HepG2 (cell line): ENCODE results near the gene PFAS. TPM values are rescaled to one million over a fixed set of nuclear protein-coding genes. Genes with fewer than 3 reads are reported as not detected.
A peak's percentile ranks its signal among the peaks of the same experiment; 100 is the strongest.

Source experiments
- ARNTL ChIP-seq: sonication (generic); formaldehyde crosslinking; IDR thresholded peaks from 2 replicates; pipeline ENCODE4 v1.4.0; 2020; ENCODE audit warnings: mild to moderate bottlenecking, missing genetic modification reagents
- CEBPZ ChIP-seq: IDR thresholded peaks from 2 replicates; pipeline ENCODE4 v1.6.1; 2012; ENCODE audit warnings: low read length, improper control_type of control experiment
- EP300 ChIP-seq, 3 experiments: sonication (generic) in 1 of 3; formaldehyde crosslinking in 1 of 3; IDR thresholded peaks; 2 replicates each; pipeline versions ENCODE4 v1.5.1 to v1.6.1; 2011 to 2020; ENCODE audit warnings: low read depth in 2 of 3, low read length in 2 of 3, borderline replicate concordance in 1 of 3, improper control_type of control experiment in 1 of 3, mild to moderate bottlenecking in 1 of 3, missing genetic modification reagents in 1 of 3, moderate library complexity in 1 of 3
- HMGA1 ChIP-seq: sonication (generic); formaldehyde crosslinking; conservative IDR thresholded peaks from 2 replicates; pipeline ENCODE4 v1.4.0; 2020; ENCODE audit warnings: missing genetic modification reagents
- HNF1B ChIP-seq: sonication (generic); formaldehyde crosslinking; IDR thresholded peaks from 2 replicates; pipeline ENCODE4 v1.5.1; 2020; ENCODE audit warnings: mild to moderate bottlenecking, moderate library complexity, missing genetic modification reagents
- HOXA5 ChIP-seq: sonication (generic); formaldehyde crosslinking; IDR thresholded peaks from 2 replicates; pipeline ENCODE4 v1.4.0; 2020; ENCODE audit warnings: missing genetic modification reagents
- LCORL ChIP-seq, 2 experiments: fragments of 450-650 bp in 1 of 2; sonication (generic) in 1 of 2; formaldehyde crosslinking in 1 of 2; IDR thresholded peaks; 2 replicates each; pipeline versions ENCODE4 v1.5.0 to v1.6.1; 2017 to 2020; ENCODE audit warnings: antibody characterized with exemption in 1 of 2, missing genetic modification reagents in 1 of 2
- POLR2A ChIP-seq, 2 experiments: IDR thresholded peaks; 2 replicates each; pipeline ENCODE4 v1.6.1; 2011; ENCODE audit warnings: low read depth in 2 of 2, low read length in 2 of 2, mild to moderate bottlenecking in 1 of 2, moderate library complexity in 1 of 2; ENCODE audit not compliant: insufficient read depth in 1 of 2
- RARA ChIP-seq: IDR thresholded peaks from 2 replicates; pipeline ENCODE4 v1.6.1; 2016; ENCODE audit warnings: missing genetic modification reagents, missing compliant biosample characterization
- SMAD3 ChIP-seq: sonication (generic); formaldehyde crosslinking; IDR thresholded peaks from 2 replicates; pipeline ENCODE4 v1.4.0; 2020; ENCODE audit warnings: missing genetic modification reagents
- SNAI1 ChIP-seq: sonication (generic); formaldehyde crosslinking; IDR thresholded peaks from 2 replicates; pipeline ENCODE4 v1.5.0; 2020; ENCODE audit warnings: mild to moderate bottlenecking, missing genetic modification reagents, borderline replicate concordance
- STAT5B ChIP-seq: sonication (generic); formaldehyde crosslinking; IDR thresholded peaks from 2 replicates; pipeline ENCODE4 v1.4.0; 2020; ENCODE audit warnings: missing genetic modification reagents
- TEAD2 ChIP-seq: sonication (generic); formaldehyde crosslinking; IDR thresholded peaks from 2 replicates; pipeline ENCODE4 v1.9.0; 2021; ENCODE audit warnings: missing genetic modification reagents
- XBP1 ChIP-seq: sonication (generic); formaldehyde crosslinking; IDR thresholded peaks from 2 replicates; pipeline ENCODE4 v1.5.0; 2020; ENCODE audit warnings: missing genetic modification reagents
- ZBTB7A ChIP-seq: sonication (generic); formaldehyde crosslinking; IDR thresholded peaks from 2 replicates; pipeline ENCODE4 v1.8.0; 2022; ENCODE audit warnings: mild to moderate bottlenecking, missing genetic modification reagents
- ZFP62 ChIP-seq: sonication (generic); formaldehyde crosslinking; IDR thresholded peaks from 2 replicates; pipeline ENCODE4 v1.4.0; 2020; ENCODE audit warnings: missing genetic modification reagents
- ZFX ChIP-seq: sonication (generic); formaldehyde crosslinking; IDR thresholded peaks from 2 replicates; pipeline ENCODE4 v1.4.0; 2020; ENCODE audit warnings: mild to moderate bottlenecking, low read depth, missing genetic modification reagents, moderate library complexity
- ZNF337 ChIP-seq: sonication (generic); formaldehyde crosslinking; IDR thresholded peaks from 2 replicates; pipeline ENCODE4 v1.5.1; 2020; ENCODE audit warnings: missing genetic modification reagents, low read depth, mild to moderate bottlenecking, borderline replicate concordance
- ZNF547 ChIP-seq: sonication (generic); formaldehyde crosslinking; IDR thresholded peaks from 2 replicates; pipeline ENCODE4 v1.5.1; 2020; ENCODE audit warnings: mild to moderate bottlenecking, missing genetic modification reagents
- ZNF737 ChIP-seq: sonication (generic); formaldehyde crosslinking; IDR thresholded peaks from 2 replicates; pipeline ENCODE4 v1.5.0; 2020; ENCODE audit warnings: missing genetic modification reagents, mild to moderate bottlenecking, borderline replicate concordance
- polyA plus RNA-seq, 8 experiments: library from polyadenylated mRNA; depleted of rRNA in 3 of 8; stranded (reverse) in 7 of 8; unstranded in 1 of 8; fragments of >200 nt; fragmentation: Illumina TruSeq in 4 of 8; extraction: Trizol in 4 of 8; gene quantifications; 2 replicates each; pipeline versions ENCODE4 v1.2.1 to v1.2.3, GENCODE V29; 2011 to 2016; ENCODE audit warnings: low read depth in 4 of 8, missing spikeins in 1 of 8, mixed read lengths in 1 of 8; ENCODE audit not compliant: insufficient read depth in 1 of 8
- total RNA-seq, 5 experiments: library from RNA; depleted of rRNA; stranded (reverse); fragments of >200 nt; fragmentation: Illumina TruSeq; extraction: Trizol; gene quantifications; 2 replicates each; pipeline ENCODE4 v1.2.3, GENCODE V29; 2016; ENCODE audit warnings: low read depth in 1 of 5
- TF ChIP-seq, protein P1 (sequence below): sonication (generic); formaldehyde crosslinking; IDR thresholded peaks from 2 replicates; pipeline ENCODE4 v1.4.0; 2020; ENCODE audit warnings: missing genetic modification reagents
- TF ChIP-seq, protein P2 (sequence below): sonication (generic); formaldehyde crosslinking; IDR thresholded peaks from 2 replicates; pipeline ENCODE4 v1.8.1; 2023; ENCODE audit warnings: missing genetic modification reagents, mild to moderate bottlenecking, borderline replicate concordance

Gene PFAS
- total and polyA plus RNA-seq, 2 of the 13 experiments (the other 11 are each of a cell fraction or from before 2014, with no cell fraction given), result 49.4 to 58.2 TPM

DNA sequence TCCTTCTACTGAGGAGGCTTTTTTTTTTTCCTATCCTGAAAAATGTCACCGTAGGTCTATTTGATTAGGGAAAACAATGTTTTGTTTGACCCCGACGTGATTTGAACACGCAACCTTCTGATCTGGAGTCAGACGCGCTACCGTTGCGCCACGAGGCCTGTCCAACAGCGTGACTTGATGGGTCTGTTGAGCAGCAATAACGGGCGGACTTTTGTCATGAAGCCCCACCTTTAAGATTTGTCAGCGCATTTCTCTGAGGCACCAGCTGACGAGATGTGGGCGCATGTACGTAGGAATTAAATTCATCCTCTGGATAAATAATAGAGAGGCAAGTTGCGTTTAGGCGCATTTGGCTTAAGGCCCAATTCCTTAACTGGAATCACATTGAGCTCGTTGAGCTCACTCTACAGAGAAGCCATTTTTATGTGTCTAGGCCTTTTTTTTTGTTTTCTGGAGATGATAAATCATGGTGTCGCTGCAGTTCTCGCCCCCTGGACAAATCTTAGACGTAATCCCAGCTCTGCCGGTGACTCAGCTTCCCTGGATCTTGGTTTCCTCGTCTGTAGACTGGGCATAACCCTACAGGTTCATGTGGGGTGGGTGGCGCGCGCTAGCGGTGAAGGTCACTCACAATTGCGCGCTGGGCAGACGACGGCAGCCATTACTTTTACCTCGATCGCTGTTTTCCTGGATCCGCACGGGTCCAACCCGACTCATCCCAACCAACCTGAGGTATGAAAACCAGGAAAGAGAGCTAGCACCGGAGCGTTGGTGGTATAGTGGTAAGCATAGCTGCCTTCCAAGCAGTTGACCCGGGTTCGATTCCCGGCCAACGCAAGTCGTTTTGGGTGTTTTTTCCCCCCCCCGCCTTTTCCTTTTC, 28.1 kb upstream of the PFAS start (continued):
- TF ChIP-seq LCORL (IDR thresholded peaks at IDR 0.05), result no peak
- TF ChIP-seq LCORL (CRISPR knock-in tag; IDR thresholded peaks at IDR 0.05), result 0 out of 2 replicates have a peak, but pooled peaks have one; percentile 30
- TF ChIP-seq CEBPZ, result no peak
- TF ChIP-seq HNF1B (CRISPR knock-in tag), result 0 out of 2 replicates have a peak, but pooled peaks have one; percentile 8
- TF ChIP-seq, protein P1, sequence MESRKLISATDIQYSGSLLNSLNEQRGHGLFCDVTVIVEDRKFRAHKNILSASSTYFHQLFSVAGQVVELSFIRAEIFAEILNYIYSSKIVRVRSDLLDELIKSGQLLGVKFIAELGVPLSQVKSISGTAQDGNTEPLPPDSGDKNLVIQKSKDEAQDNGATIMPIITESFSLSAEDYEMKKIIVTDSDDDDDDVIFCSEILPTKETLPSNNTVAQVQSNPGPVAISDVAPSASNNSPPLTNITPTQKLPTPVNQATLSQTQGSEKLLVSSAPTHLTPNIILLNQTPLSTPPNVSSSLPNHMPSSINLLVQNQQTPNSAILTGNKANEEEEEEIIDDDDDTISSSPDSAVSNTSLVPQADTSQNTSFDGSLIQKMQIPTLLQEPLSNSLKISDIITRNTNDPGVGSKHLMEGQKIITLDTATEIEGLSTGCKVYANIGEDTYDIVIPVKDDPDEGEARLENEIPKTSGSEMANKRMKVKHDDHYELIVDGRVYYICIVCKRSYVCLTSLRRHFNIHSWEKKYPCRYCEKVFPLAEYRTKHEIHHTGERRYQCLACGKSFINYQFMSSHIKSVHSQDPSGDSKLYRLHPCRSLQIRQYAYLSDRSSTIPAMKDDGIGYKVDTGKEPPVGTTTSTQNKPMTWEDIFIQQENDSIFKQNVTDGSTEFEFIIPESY, result peak; percentile 46; the same call in 1 of the 2 replicates
- TF ChIP-seq TEAD2 (CRISPR knock-in tag), result no peak
- 0 out of 2 replicates have a peak, but pooled peaks have one; percentile 30 for TF ChIP-seq ZNF737 (CRISPR knock-in tag)
- TF ChIP-seq ZFX (CRISPR knock-in tag), result peak; percentile 49; the same call in 1 of the 2 replicates
- TF ChIP-seq SNAI1 (CRISPR knock-in tag), result peak; percentile 55; the same call in 1 of the 2 replicates
- 0 out of 2 replicates have a peak, but pooled peaks have one; percentile 16 for TF ChIP-seq ARNTL (CRISPR knock-in tag)
- TF ChIP-seq XBP1 (CRISPR knock-in tag), result no peak
- no peak for TF ChIP-seq POLR2A (IDR thresholded peaks at IDR 0.05; ENCODE audit: insufficient read depth in 1 of 2, low read depth in 2 of 2, low read length in 2 of 2)
- no peak for TF ChIP-seq ZNF337 (CRISPR knock-in tag)
- TF ChIP-seq HOXA5 (CRISPR knock-in tag), result peak; percentile 44
- peak; percentile 37; the same call in 1 of the 2 replicates for TF ChIP-seq ZNF547 (CRISPR knock-in tag)
- peak; percentile 82 for TF ChIP-seq SMAD3 (CRISPR knock-in tag)
- no peak for TF ChIP-seq STAT5B
- TF ChIP-seq RARA (CRISPR knock-in tag), result peak; percentile 49
- no peak for TF ChIP-seq HMGA1 (CRISPR knock-in tag)
- TF ChIP-seq ZFP62 (CRISPR knock-in tag), result 0 out of 2 replicates have a peak, but pooled peaks have one; percentile 4
- peak in 1 of 2 experiments; percentile 46; a peak in 1 of 4 replicates for TF ChIP-seq EP300 (IDR thresholded peaks at IDR 0.05; ENCODE audit: low read depth in 2 of 2, low read length in 2 of 2)
- TF ChIP-seq EP300 (CRISPR knock-in tag; IDR thresholded peaks at IDR 0.05; ENCODE audit: borderline replicate concordance), result no peak
- TF ChIP-seq, protein P2, sequence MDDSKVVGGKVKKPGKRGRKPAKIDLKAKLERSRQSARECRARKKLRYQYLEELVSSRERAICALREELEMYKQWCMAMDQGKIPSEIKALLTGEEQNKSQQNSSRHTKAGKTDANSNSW (CRISPR knock-in tag), result no peak
- TF ChIP-seq ZBTB7A, result no peak
